HCT116 (cell line): ENCODE results near the gene SLC6A8. TPM values are rescaled to one million over a fixed set of nuclear protein-coding genes. Genes with fewer than 3 reads are reported as not detected.
A peak's percentile ranks its signal among the peaks of the same experiment; 100 is the strongest.

Experiments used
- ATAC-seq: fragments of 200-7000 bp; cut with Tn5 transposase; 2 replicates; pipeline ENCODE4 v1.9.1; 2020; ENCODE audit warnings: mild to moderate bottlenecking, moderate library complexity
- BruUV-seq: library from RNA; stranded (reverse); fragments of 400-500 nt; replicated peaks from 2 replicates; lab custom pipeline; 2021; lab: Mats Ljungman, UMichigan
- CTCF ChIA-PET: fragments of 300-600 bp; sonication (Branson Sonifier 250); formaldehyde crosslinking; loops from one replicate; lab custom pipeline; 2021; ENCODE audit warnings: antibody characterized with exemption; lab: Charles Lee
- POLR2A ChIA-PET: fragments of 300-600, 350-600 bp; sonication (Branson Sonifier 250); formaldehyde crosslinking; loops from one replicate; lab custom pipeline; 2021; ENCODE audit warnings: antibody characterized with exemption; lab: Charles Lee
- RAD21 ChIA-PET, 2 experiments: fragments of 300-600 bp; sonication (Branson Sonifier 250); formaldehyde crosslinking; loops; one replicate each; lab custom pipeline; 2023; ENCODE audit warnings: low total read pairs in 2 of 2; ENCODE audit not compliant: uncharacterized antibody in 2 of 2, unreplicated experiment in 2 of 2, low non-redundant PET in 1 of 2; lab: Charles Lee
- DNase-seq: peaks from one replicate; pipeline ENCODE4 v3.0.0-alpha.2; 2010; ENCODE audit warnings: low read depth, low spot score
- H2AFZ ChIP-seq: fragments of 200-600 bp; shearing (Covaris generic), sonication (generic); 2 replicates; pipeline ENCODE4 v1.6.1; 2017; ENCODE audit warnings: low read depth, mixed run types, mixed read lengths, antibody characterized with exemption, low read length; ENCODE audit not compliant: poor library complexity, severe bottlenecking
- H3K27ac ChIP-seq: 2 replicates; pipeline ENCODE4 v1.5.1; 2012; ENCODE audit warnings: low read depth, low read length
- H3K27me3 ChIP-seq: fragments of 200-600 bp; sonication (generic); 2 replicates; pipeline ENCODE4 v1.6.1; 2016; ENCODE audit warnings: mixed run types, low read length, mixed read lengths; ENCODE audit not compliant: insufficient read depth
- H3K36me3 ChIP-seq, 2 experiments: fragments of 200-500 bp in 1 of 2; fragments of 200-600 bp in 1 of 2; sonication (Bioruptor generic) in 1 of 2; sonication (generic) in 1 of 2; 2 replicates each; pipeline versions ENCODE4 v1.5.1 to v1.6.1; 2014 to 2016; ENCODE audit warnings: low read length in 2 of 2, inconsistent platforms in 1 of 2, mixed read lengths in 1 of 2, mixed run types in 1 of 2; ENCODE audit not compliant: insufficient read depth in 2 of 2, control insufficient read depth in 1 of 2
- H3K4me1 ChIP-seq, 2 experiments: fragments of 200-600 bp in 1 of 2; sonication (generic) in 1 of 2; 2 replicates each; pipeline versions ENCODE4 v1.5.1 to v1.6.1; 2012 to 2017; ENCODE audit warnings: low read length in 2 of 2, inconsistent platforms in 1 of 2, mild to moderate bottlenecking in 1 of 2, mixed read lengths in 1 of 2, mixed run types in 1 of 2, moderate library complexity in 1 of 2; ENCODE audit not compliant: insufficient read depth in 2 of 2, control insufficient read depth in 1 of 2
- H3K4me2 ChIP-seq: fragments of 200-600 bp; sonication (generic); 2 replicates; pipeline ENCODE4 v1.6.1; 2017; ENCODE audit warnings: mixed run types, low read length, mixed read lengths
- H3K4me3 ChIP-seq, 2 experiments: fragments of 200-600 bp in 1 of 2; sonication (generic) in 1 of 2; replicated peaks in 1 of 2; 2 replicates each; pipeline ENCODE4 v1.5.1; 2011 to 2016; ENCODE audit warnings: low read length in 2 of 2, control low read depth in 1 of 2, low read depth in 1 of 2, mild to moderate bottlenecking in 1 of 2, mixed read lengths in 1 of 2, mixed run types in 1 of 2
- H3K79me2 ChIP-seq: fragments of 200-600 bp; sonication (generic); 2 replicates; pipeline ENCODE4 v1.6.1; 2017; ENCODE audit warnings: mild to moderate bottlenecking, mixed run types, low read length, moderate library complexity, mixed read lengths; ENCODE audit not compliant: insufficient read depth
- H3K9ac ChIP-seq: fragments of 200-600 bp; sonication (generic); 2 replicates; pipeline ENCODE4 v1.6.1; 2016; ENCODE audit warnings: low read length, mixed read lengths
- H3K9me2 ChIP-seq: fragments of 200-600 bp; sonication (generic), shearing (Covaris generic); 2 replicates; pipeline ENCODE4 v1.6.1; 2017; ENCODE audit warnings: mixed run types, mild to moderate bottlenecking, moderate library complexity; ENCODE audit not compliant: insufficient read depth
- H3K9me3 ChIP-seq, 2 experiments: fragments of 200-500 bp in 1 of 2; fragments of 200-600 bp in 1 of 2; sonication (Bioruptor generic) in 1 of 2; sonication (generic) in 1 of 2; 2 replicates each; pipeline ENCODE4 v1.6.1; 2014 to 2017; ENCODE audit warnings: low read length in 2 of 2, mixed read lengths in 2 of 2, inconsistent platforms in 1 of 2, low read depth in 1 of 2, mild to moderate bottlenecking in 1 of 2, mixed run types in 1 of 2, moderate library complexity in 1 of 2; ENCODE audit not compliant: control insufficient read depth in 1 of 2, insufficient read depth in 1 of 2
- H4K20me1 ChIP-seq: fragments of 200-600 bp; sonication (generic), shearing (Covaris generic); 2 replicates; pipeline ENCODE4 v1.6.1; 2017; ENCODE audit warnings: mixed run types, mild to moderate bottlenecking, moderate library complexity; ENCODE audit not compliant: insufficient read depth
- CBX3 ChIP-seq: IDR thresholded peaks from 2 replicates; pipeline ENCODE4 v1.6.1; 2012; ENCODE audit warnings: low read depth
- SP1 ChIP-seq: IDR thresholded peaks from 2 replicates; pipeline ENCODE4 v1.6.1; 2012; ENCODE audit warnings: low read depth
- intact Hi-C: fragments of 100-400 bp; cut with micrococcal nuclease; formaldehyde crosslinking; loops from 2 replicates; pipeline ENCODE4 v1.10.0; 2022
- total RNA-seq: library from RNA; stranded (reverse); gene quantifications from one replicate; pipeline ENCODE4 v1.2.1, GENCODE V29; 2021; ENCODE audit not compliant: unreplicated experiment
- TF ChIP-seq, protein P1 (sequence below): IDR thresholded peaks from 2 replicates; pipeline ENCODE4 v1.6.1; 2012; ENCODE audit warnings: low read depth
- TF ChIP-seq, protein P2 (sequence below), 3 experiments: fragments of 200-600 bp in 1 of 3; sonication (generic) in 1 of 3; IDR thresholded peaks in 2 of 3; conservative IDR thresholded peaks in 1 of 3; 2 replicates each; pipeline ENCODE4 v1.5.1; 2012 to 2017; ENCODE audit warnings: low read depth in 2 of 3, low read length in 2 of 3, antibody characterized with exemption in 1 of 3, borderline replicate concordance in 1 of 3, control low read depth in 1 of 3, mild to moderate bottlenecking in 1 of 3, mixed read lengths in 1 of 3, mixed run types in 1 of 3, moderate library complexity in 1 of 3; ENCODE audit not compliant: insufficient read depth in 1 of 3
- TF ChIP-seq, protein P3 (sequence below): IDR thresholded peaks from 2 replicates; pipeline ENCODE4 v1.6.1; 2012

The SLC6A8 gene
- total RNA-seq, 1 experiment from 2014 or later, result 101 TPM

GRCh38 chrX:153688911-153689590 lies 1.3 kb downstream of the SLC6A8 start (continued):
- TF ChIP-seq, protein P1, sequence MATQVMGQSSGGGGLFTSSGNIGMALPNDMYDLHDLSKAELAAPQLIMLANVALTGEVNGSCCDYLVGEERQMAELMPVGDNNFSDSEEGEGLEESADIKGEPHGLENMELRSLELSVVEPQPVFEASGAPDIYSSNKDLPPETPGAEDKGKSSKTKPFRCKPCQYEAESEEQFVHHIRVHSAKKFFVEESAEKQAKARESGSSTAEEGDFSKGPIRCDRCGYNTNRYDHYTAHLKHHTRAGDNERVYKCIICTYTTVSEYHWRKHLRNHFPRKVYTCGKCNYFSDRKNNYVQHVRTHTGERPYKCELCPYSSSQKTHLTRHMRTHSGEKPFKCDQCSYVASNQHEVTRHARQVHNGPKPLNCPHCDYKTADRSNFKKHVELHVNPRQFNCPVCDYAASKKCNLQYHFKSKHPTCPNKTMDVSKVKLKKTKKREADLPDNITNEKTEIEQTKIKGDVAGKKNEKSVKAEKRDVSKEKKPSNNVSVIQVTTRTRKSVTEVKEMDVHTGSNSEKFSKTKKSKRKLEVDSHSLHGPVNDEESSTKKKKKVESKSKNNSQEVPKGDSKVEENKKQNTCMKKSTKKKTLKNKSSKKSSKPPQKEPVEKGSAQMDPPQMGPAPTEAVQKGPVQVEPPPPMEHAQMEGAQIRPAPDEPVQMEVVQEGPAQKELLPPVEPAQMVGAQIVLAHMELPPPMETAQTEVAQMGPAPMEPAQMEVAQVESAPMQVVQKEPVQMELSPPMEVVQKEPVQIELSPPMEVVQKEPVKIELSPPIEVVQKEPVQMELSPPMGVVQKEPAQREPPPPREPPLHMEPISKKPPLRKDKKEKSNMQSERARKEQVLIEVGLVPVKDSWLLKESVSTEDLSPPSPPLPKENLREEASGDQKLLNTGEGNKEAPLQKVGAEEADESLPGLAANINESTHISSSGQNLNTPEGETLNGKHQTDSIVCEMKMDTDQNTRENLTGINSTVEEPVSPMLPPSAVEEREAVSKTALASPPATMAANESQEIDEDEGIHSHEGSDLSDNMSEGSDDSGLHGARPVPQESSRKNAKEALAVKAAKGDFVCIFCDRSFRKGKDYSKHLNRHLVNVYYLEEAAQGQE, result no peak
- no peak for TF ChIP-seq CBX3

DNA sequence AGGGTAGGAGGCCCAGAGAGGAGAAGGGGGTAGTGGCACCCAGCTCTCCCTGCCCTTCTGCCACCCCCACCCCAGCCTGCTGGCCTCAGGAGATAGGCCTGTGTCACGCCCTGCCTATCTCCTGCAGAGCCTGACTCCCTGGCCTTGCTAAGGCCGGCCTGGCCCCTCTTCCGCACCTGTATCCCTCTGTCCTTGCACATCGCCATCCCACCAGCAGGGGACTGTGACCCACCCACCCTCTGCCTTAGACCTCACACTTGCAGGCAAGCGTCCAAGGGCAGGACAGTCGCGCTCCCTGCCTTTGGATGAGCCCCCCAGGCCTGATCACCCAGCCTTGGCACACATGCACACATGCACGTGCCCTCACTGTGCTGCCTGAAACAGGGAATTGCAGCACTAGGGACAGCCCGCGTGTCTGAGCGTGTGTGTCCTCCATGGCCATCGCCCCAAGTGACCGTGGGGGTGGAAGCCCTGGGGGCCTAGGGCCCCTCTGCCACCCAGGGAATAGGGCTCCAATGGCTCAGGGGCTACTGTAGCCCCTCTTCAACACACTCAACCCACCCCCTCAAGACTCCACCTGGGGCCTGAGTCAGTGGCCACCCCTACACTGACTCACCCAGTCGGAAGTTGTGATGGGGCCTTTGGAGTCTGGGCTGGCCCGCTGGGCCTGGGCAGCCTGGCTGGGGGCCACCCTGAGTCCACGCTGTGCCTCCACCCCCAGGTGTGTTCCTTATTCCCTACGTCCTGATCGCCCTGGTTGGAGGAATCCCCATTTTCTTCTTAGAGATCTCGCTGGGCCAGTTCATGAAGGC lies 2.1 kb downstream of the SLC6A8 start:
- Histone ChIP-seq H3K36me3 (no peaks in the 10 kb centered on the region), H3K9me3 (no peaks in the 10 kb centered on the region), H3K27ac (peak overlapping the region; percentile 52; the same call in 1 of the 2 replicates)
- intact Hi-C loops, result no loop called here
- TF ChIP-seq, protein P2, sequence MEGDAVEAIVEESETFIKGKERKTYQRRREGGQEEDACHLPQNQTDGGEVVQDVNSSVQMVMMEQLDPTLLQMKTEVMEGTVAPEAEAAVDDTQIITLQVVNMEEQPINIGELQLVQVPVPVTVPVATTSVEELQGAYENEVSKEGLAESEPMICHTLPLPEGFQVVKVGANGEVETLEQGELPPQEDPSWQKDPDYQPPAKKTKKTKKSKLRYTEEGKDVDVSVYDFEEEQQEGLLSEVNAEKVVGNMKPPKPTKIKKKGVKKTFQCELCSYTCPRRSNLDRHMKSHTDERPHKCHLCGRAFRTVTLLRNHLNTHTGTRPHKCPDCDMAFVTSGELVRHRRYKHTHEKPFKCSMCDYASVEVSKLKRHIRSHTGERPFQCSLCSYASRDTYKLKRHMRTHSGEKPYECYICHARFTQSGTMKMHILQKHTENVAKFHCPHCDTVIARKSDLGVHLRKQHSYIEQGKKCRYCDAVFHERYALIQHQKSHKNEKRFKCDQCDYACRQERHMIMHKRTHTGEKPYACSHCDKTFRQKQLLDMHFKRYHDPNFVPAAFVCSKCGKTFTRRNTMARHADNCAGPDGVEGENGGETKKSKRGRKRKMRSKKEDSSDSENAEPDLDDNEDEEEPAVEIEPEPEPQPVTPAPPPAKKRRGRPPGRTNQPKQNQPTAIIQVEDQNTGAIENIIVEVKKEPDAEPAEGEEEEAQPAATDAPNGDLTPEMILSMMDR (IDR thresholded peaks at IDR 0.05 in 2 of 3, conservative IDR thresholded peaks at IDR 0.05 in 1 of 3; ENCODE audit: borderline replicate concordance in 1 of 3, insufficient read depth in 1 of 3, low read depth in 2 of 3, low read length in 2 of 3), result peak in 2 of 3 experiments; percentile 26 to 27; a peak in 3 of 6 replicates
- TF ChIP-seq, protein P3, sequence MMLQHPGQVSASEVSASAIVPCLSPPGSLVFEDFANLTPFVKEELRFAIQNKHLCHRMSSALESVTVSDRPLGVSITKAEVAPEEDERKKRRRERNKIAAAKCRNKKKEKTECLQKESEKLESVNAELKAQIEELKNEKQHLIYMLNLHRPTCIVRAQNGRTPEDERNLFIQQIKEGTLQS, result no peak
- no peak for TF ChIP-seq SP1
- TF ChIP-seq, all 23 proteins: peak for 1
- Histone ChIP-seq H3K79me2 (peaks cover 22% of the 10 kb centered on the region), H3K9ac (peak overlapping the region; percentile 56), H3K27me3 (no peaks in the 10 kb centered on the region), H3K4me1 (peaks cover 4 to 24% of the 10 kb centered on the region in 2 experiments; a peak in 3 of 4 replicates), H3K9me2 (no peaks in the 10 kb centered on the region), H3K4me2 (peak overlapping the region; percentile 74), H4K20me1 (no peaks in the 10 kb centered on the region), H3K4me3 (peak overlapping the region; percentile 49 to 55), H2AFZ (no peak overlapping the region)
- no peak for DNase-seq
- RAD21 ChIA-PET, result no interaction called here
- BruUV-seq, result no TSS peak
- CTCF ChIA-PET, result no interaction called here
- peak; percentile 49 for ATAC-seq
- POLR2A ChIA-PET, result no interaction called here
